HG03354 (cell line): ENCODE measurements around the gene PLA2G5.

ENCODE experiments used
- ATAC-seq: cut with Tn5 transposase; IDR thresholded peaks from one replicate; pipeline ENCODE4 v1.9.1; 2021; ENCODE audit warnings: mild to moderate bottlenecking; ENCODE audit not compliant: unreplicated experiment, poor library complexity, severe bottlenecking

Gene PLA2G5

DNA sequence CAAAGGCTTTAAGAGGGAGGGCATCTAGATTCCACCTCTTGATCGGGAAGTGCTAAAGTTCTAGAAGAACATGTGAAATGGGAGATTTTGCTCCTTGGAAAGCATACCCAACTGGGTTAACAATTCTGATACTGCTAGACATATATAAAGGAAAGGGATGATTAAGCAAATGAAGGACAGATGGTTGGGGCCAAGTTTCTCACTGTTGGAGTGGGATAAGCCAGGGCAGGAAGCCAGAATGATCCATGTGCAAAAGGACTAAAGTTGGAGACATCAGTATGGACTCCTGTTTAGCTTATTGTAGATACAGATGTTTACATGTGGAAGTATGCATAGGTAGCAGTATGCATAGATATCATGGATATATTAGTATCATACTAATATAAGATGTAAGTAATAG is 16.8 kb downstream of the PLA2G5 start:
- no peak for ATAC-seq

DNA sequence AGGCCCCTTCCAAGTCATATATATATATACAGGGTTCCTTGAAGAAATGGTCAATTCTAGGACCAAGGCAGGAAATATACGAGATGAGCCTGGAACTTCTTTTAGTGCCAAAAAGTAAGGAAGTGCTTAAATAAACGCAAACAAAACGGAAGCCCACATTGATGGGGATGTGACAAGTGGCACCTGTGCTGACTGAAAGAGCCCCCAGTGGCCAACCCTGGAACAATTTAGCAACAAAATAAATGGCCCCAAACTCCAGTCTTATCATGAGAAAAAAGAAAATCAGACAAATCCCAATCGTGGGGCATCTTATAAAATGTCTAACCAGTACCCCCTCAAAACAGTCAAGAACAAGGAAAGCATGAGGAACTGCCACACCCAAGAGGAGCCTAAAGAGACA is 17.7 kb downstream of the PLA2G5 start:
- no peak for ATAC-seq

DNA sequence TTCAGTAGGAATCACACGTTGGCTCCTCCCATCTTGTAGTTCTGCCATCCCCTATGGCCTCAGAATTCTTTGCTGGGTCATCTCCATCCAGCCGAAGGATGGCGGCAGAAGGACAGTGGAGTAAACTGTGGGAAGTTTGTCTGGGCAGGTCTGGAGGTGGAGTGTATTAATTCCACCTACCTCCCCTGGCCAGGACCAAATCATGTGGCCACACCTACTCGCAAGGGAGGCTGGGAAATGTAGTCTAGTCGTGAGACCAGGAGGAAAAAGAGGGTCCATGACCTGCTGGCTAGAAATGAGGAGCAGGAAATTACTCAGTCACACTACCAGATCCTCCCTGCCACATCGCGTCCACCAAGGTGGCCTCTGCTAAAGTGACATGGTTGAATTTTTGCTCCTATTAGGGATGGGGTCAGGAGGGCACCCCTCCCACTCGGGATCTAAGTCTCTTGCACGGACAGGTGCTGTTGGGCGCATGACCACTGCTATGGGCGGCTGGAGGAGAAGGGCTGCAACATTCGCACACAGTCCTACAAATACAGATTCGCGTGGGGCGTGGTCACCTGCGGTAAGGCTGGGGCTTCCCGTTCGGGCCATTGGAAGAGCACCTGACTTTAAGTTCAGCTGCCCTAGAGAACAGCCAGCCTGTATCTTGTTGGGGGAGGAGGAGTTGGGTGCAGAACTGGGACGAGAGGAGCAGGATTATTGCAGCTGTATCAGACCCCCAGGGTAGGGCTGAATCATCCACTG is 19.5 kb downstream of the PLA2G5 start:
- no peak for ATAC-seq

DNA sequence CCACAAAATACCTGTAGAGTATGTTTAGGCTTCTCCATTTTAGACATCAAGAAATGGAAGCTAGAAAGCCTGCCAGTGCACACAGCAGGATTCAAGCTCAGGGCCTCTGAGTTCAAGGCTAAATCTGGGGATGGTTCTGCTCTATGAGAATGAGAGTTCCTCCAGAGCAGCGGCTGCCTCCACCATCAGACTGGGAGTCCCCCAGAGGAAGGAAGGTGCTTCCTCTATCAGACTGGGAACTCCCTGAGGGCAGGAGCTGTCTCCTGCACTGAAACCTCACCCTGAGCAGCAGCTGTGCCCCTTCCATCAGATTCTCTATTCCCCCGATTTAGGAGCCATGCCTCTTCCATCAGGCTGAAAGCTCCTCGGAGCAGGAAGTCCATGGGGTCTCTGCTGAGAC is 20.1 kb downstream of the PLA2G5 start:
- ATAC-seq, result no peak

DNA sequence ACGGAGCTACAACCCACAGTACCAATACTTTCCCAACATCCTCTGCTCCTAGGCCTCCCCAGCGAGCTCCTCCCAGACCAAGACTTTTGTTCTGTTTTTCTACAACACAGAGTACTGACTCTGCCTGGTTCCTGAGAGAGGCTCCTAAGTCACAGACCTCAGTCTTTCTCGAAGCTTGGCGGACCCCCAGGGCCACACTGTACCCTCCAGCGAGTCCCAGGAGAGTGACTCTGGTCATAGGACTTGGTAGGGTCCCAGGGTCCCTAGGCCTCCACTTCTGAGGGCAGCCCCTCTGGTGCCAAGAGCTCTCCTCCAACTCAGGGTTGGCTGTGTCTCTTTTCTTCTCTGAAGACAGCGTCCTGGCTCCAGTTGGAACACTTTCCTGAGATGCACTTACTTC is 20.6 kb downstream of the PLA2G5 start:
- no peak for ATAC-seq

DNA sequence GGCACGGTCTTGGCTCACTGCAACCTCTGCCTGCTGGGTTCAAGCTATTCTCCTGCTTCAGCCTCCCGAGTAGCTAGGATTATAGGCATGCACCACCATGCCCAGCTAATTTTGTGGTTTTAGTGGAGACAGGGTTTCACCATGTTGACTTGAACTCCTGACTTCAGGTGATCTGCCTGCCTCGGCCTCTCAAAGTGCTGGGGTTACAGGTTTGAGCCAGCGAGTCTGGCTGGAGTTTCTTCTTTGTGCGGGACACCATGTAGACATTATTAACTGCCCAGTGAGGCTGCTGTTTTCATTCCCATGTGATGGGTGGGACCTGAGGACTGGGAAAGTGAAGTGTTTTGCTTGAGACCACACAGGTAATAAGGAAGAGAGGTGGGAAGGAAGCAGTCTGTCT is 23.3 kb downstream of the PLA2G5 start:
- no peak for ATAC-seq

- ATAC-seq, result no peak
Measured at GRCh38 chr1:20093940-20094391, 24.0 kb downstream of the PLA2G5 start.

- no peak for ATAC-seq
Measured at GRCh38 chr1:20095564-20096434, 25.8 kb downstream of the PLA2G5 start.

DNA sequence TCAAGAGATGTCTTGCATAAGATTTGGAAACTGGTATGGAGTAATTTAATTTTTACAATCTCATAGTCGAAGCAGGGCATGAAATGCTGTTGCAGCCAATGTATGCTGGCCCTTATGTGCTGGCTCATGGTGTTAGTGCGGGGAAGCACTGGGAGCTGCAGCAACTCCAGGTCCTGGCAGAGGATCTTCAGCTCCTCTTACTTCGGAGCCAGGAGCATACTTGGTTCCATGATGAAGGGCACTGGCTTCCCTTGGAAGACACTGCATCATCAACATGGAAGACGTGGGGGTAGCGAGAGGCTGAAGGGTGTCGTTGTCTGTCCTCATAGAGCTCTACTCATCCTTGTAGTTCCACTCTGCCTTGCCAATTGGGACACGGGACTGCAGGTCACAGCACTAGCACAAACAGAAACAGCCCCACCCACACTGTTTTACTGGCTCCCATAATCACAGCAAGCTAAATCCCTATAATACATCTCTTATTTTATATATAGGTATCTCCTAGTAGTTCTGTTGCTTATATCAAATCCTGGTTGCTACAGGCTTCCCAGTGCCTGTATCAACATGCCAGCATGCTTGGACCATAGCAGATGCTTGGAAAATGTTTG is 26.9 kb downstream of the PLA2G5 start:
- no peak for ATAC-seq

DNA sequence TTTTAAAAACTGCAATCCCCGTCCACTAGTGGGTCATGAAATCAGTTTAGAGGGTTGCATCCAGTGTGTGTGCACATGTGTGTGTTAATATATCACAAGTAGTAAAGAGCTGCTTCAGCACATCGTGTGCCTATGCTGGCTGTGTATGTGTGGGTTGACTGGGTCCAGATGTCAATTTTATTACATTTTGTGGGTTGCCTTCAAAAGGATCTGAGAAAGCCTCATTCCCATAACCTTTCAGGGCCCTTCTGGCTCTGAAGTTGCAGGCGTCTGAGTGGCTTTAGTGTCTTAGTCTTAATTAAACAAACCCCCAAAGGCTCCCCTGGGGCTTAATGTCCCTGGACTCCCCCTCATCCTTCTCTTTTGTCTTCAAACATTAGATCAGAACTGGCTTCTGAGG is 29.5 kb downstream of the PLA2G5 start:
- ATAC-seq, result no peak

DNA sequence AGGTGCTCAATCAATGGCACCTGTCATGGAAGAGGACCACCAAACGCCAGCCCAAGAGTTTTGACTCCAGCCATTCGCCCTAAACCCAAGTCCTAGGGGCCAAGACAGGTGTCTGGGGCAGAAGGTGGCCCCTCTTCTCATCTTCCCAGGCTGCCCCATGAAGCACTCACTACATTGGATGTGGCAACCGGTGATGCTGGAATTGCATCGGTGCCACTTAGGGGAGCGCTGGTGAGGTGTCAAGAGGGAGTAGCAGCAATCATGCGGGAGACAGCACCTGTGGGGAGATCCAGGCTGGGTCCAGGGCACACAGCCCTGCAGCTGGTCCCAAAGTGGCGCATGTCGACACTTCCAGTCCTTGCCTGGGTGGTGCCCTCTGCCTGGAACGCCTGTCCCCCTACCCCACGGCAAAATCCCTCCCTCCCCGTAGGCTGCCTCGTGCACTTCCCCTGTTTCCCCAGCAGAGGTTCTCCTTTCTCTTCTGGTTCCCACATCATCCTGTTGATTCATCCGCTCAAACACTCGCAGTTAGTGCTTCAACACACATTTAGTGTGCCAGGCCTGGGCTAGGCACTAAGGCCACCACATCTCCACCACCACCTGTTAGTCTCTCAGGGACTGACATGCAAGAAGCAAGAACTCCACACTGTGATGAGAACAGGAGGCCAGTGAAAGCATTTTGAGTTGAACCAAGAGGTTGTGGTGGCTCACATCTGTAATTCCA is 30.8 kb downstream of the PLA2G5 start:
- no peak for ATAC-seq

GRCh38 chr1:20102875-20103274 is 32.9 kb downstream of the PLA2G5 start:
- ATAC-seq, result no peak

DNA sequence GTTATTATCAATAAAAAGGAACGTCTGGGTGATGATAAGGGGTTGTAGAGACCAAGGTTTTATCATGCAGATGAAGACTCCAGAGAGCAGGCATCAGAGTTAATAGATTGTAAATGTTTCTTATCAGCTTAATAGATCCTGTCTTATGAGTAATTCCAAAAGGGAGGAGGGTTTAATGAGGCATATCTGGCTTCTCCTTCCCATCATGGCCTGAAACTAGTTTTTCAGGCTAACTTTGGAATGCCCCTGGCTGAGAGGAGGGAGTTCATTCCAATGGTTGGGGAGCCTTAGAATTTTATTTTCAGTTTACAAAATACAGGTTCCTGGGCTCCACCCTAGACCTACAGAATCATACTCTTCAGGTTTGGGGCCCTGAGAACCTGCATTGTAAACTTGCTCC is 35.9 kb downstream of the PLA2G5 start:
- no peak for ATAC-seq

DNA sequence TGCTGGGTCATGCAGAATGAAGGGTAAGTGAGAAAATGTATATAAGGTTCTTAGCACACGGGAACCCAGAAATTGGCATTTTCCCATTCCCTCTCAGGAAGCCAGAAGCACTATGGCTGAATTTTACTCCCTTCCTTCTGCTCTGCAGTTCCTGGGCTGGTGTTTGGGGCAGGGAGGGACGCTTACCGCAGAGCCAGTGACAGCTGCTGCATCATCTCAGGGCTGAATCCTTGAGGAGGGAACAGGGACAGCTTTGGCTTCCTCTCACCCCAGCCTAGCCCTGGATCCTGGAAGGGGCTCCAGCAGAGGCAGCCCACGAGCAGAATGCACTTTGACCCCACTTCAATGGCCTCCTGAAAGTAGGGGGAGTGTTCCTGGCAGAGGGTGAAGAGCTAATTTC is 37.4 kb downstream of the PLA2G5 start:
- ATAC-seq, result no peak

- no peak for ATAC-seq
Measured at GRCh38 chr1:20107796-20108195, 37.8 kb downstream of the PLA2G5 start.

- no peak for ATAC-seq
Measured at GRCh38 chr1:20108366-20109123, 38.6 kb downstream of the PLA2G5 start.

DNA sequence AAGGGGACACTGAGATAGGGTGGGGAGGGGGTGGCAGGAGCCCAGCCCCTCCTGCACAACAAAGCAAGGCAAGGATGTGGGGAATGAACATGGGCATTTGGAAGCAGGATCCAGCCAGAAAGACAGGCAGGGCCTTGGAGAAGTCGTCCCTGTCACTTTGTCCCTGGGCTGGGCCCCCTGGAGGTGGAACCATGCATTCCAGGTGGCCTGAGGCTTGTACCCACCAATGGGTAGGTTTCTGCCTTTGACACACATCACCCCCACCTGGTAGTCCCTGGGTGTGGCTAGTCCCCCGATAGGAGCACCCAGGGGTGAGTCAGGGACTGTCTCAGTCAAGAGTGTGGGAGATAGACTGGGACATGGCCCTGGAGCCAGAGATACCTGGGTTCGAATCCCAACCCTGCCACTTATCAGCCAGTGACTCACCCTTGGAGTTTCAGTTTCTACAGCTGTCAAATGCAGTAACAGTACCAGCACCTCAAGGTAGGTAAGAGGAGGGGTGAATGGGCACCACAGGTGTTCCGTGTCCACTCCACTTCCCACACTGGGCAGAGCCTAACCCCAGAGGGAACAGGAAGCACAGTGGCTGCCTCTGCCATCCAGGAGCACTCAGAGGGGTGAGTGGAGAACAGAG is 39.3 kb downstream of the PLA2G5 start:
- no peak for ATAC-seq

DNA sequence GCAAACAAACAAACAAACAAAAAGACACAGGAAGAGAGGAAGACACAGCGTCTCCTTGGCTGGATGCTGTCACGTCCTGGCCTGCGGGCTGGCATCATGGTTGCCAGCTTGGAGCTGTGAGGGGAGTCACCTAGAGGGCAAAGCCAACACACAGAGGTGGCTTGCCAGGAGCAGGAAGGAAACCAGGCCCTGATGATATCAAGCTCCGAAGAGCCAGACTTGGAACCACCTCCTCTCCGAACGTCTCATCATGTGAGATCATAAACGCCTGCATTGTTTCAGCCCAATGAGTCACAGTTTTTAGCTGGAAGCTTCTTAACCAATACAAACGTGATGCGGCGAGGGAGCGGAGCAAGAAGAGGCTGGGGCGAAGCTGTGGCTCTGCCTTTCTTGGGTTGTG is 40.7 kb downstream of the PLA2G5 start:
- no peak for ATAC-seq

DNA sequence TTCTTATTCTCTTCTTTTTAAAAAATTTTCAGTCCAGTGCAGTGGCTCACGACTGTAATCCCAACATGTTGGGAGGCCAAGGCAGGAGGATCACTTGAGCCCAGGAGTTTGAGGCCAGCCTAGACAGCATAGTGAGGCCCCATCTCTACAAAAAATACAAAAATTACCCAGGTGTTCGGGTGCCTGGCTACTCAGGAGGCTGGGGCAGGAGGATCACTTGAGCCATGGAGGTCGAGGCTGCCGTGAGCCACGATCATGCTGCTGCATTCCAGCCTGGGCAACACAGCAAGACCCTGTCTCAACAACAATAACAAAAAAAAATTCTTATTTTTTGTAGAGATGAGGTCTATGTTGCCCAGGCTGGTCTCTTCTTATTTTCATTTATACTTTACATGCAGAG is 41.5 kb downstream of the PLA2G5 start:
- no peak for ATAC-seq
